ENCODE measurements around the gene LCN12.

The LCN12 gene

DNA sequence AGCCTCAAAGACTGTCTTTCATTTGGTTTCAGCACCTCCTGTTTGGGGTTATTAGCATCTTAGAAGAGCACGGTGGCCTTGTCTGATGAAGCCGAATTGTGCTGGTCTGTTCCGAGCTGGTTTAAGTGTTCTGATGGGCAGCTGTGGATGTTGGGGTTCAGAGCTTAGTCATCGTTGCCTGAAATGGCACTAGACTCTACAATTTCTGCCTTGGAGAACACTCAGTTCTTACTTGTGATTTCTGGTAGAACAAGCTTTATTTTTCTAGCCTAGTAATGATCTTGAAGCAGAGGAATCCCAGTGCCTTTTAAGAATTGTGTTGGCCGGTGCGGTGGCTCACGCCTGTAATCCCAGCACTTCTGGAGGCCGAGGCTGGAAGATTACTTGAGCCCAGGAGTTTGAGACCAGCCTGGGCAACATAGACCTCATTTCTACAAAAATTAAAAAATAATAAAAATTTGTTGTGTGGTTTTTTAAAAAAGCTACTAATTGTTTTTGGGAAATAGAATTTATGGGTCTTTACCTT lies 15.4 kb upstream of the LCN12 start:
- H3K79me2 ChIP-seq (ENCODE audit: low read length) = no peaks in the 10 kb centered on the region
- TF ChIP-seq, protein P1, sequence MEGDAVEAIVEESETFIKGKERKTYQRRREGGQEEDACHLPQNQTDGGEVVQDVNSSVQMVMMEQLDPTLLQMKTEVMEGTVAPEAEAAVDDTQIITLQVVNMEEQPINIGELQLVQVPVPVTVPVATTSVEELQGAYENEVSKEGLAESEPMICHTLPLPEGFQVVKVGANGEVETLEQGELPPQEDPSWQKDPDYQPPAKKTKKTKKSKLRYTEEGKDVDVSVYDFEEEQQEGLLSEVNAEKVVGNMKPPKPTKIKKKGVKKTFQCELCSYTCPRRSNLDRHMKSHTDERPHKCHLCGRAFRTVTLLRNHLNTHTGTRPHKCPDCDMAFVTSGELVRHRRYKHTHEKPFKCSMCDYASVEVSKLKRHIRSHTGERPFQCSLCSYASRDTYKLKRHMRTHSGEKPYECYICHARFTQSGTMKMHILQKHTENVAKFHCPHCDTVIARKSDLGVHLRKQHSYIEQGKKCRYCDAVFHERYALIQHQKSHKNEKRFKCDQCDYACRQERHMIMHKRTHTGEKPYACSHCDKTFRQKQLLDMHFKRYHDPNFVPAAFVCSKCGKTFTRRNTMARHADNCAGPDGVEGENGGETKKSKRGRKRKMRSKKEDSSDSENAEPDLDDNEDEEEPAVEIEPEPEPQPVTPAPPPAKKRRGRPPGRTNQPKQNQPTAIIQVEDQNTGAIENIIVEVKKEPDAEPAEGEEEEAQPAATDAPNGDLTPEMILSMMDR (IDR thresholded peaks at IDR 0.05; ENCODE audit: low read depth, low read length) = no peak
- no peak for TF ChIP-seq EZH2phosphoT487 (IDR thresholded peaks at IDR 0.05; ENCODE audit: low read depth)
- no peaks in the 10 kb centered on the region for H4K20me1 ChIP-seq (ENCODE audit: insufficient read depth, low read length)
- no peak overlapping the region for H3K9ac ChIP-seq (ENCODE audit: low read length)
- H3K36me3 ChIP-seq (replicated peaks; ENCODE audit: low read depth, low read length) = peaks cover 28% of the 10 kb centered on the region
- peaks cover 5% of the 10 kb centered on the region; the same call in 1 of the 2 replicates for H3K4me1 ChIP-seq (ENCODE audit: low read length)
- no peak overlapping the region for H3K27ac ChIP-seq (ENCODE audit: low read length)
- no peaks in the 10 kb centered on the region for H3K9me3 ChIP-seq (ENCODE audit: insufficient read depth, low read length)
- no peak overlapping the region for H3K4me3 ChIP-seq (ENCODE audit: low read length)
- H3K27me3 ChIP-seq (ENCODE audit: low read depth, low read length) = no peaks in the 10 kb centered on the region
- H2AFZ ChIP-seq (ENCODE audit: low read depth, low read length) = no peak overlapping the region
- no peak overlapping the region for H3K4me2 ChIP-seq (ENCODE audit: low read length)

DNA sequence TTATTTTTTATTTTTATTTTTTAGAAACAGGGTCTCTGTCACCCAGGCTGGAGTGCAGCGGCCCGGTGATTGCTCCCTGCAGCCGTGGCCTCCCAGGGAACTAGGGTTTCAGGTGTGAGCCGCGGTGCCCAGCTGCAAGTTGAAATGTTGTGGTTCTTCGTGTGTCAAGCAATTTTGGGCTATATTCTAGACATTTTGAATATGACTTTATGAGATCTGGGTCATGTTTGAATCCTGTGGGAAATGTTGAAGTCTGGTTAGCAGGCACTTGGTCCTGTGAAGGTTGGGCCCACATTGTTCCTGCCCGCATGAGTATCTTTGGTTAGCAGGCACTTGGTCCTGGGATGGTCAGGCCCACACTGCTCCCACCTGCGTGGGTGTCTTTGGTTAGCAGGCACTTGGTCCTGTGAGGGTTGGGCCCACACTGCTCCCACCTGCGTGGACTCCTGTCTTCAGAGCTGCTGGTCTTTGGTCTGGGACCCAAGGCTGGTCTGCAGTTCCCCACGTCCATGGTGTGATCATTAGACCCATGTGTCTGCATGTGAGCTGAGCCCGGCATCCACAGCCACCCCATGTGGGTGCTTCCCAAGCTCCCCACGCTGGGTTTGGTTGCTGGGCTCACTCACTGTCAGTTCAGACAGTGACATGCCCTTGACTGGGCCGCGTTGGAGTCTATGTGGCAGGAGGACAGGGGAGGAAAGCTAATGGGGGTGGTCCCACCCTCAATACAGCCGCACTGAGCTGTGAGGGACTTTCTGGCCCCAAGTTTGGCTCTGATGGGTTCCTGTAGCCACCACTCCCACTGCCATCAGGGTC lies 14.7 kb upstream of the LCN12 start:
- H3K4me3 ChIP-seq (ENCODE audit: low read length) = no peak overlapping the region
- no peak overlapping the region for H3K9ac ChIP-seq (ENCODE audit: low read length)
- TF ChIP-seq EZH2phosphoT487 (IDR thresholded peaks at IDR 0.05; ENCODE audit: low read depth) = no peak
- TF ChIP-seq, protein P1 (IDR thresholded peaks at IDR 0.05; ENCODE audit: low read depth, low read length) = no peak

DNA sequence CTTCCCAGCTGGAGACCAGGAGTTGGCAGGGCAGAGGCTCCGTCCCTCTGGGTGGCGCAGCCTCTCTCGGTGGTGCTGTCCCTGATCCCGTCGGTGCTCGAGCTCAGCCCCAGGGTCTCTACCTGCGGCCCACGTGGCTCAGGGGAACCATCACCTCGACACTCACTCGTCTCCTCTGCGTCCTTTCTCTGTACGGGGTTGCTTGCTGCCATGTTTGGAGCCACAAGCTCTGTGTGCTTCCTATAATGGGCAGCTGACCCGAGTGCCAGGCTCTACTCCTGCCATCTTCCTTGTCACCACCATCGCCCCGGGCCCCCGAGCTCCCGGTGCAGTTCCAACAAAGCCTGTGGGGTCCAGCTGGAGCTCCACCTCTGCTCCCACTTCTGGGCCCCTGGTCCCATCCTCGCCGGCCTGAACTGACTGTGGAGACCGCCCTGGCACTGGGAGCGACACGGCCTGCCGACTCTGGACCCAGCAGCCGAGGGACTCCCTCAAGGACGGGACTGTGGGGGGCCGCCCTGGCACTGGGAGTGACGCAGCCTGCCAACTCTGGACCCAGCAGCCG lies 12.6 kb upstream of the LCN12 start:
- Histone ChIP-seq H3K4me1 (ENCODE audit: low read length) (peaks cover 7% of the 10 kb centered on the region), H3K79me2 (ENCODE audit: low read length) (peaks cover 18% of the 10 kb centered on the region), H2AFZ (ENCODE audit: low read depth, low read length) (no peak overlapping the region), H3K27me3 (ENCODE audit: low read depth, low read length) (no peaks in the 10 kb centered on the region), H3K27ac (ENCODE audit: low read length) (no peak overlapping the region), H3K4me2 (ENCODE audit: low read length) (no peak overlapping the region), H3K9ac (ENCODE audit: low read length) (no peak overlapping the region), H3K36me3 (replicated peaks; ENCODE audit: low read depth, low read length) (peaks cover 34% of the 10 kb centered on the region), H3K4me3 (ENCODE audit: low read length) (no peak overlapping the region), H3K9me3 (ENCODE audit: insufficient read depth, low read length) (no peaks in the 10 kb centered on the region), H4K20me1 (ENCODE audit: insufficient read depth, low read length) (no peaks in the 10 kb centered on the region)
- TF ChIP-seq EZH2phosphoT487 (IDR thresholded peaks at IDR 0.05; ENCODE audit: low read depth) = no peak
- TF ChIP-seq, protein P1 (IDR thresholded peaks at IDR 0.05; ENCODE audit: low read depth, low read length) = no peak

More for the DNA sequence above, 14.7 kb upstream of the LCN12 start:
- Histone ChIP-seq H2AFZ (ENCODE audit: low read depth, low read length) (no peak overlapping the region), H3K4me2 (ENCODE audit: low read length) (no peak overlapping the region), H3K27ac (ENCODE audit: low read length) (no peak overlapping the region), H3K27me3 (ENCODE audit: low read depth, low read length) (no peaks in the 10 kb centered on the region), H3K36me3 (replicated peaks; ENCODE audit: low read depth, low read length) (peaks cover 35% of the 10 kb centered on the region), H3K9me3 (ENCODE audit: insufficient read depth, low read length) (no peaks in the 10 kb centered on the region), H3K4me1 (ENCODE audit: low read length) (no peaks in the 10 kb centered on the region), H3K79me2 (ENCODE audit: low read length) (no peaks in the 10 kb centered on the region), H4K20me1 (ENCODE audit: insufficient read depth, low read length) (no peaks in the 10 kb centered on the region)

DNA sequence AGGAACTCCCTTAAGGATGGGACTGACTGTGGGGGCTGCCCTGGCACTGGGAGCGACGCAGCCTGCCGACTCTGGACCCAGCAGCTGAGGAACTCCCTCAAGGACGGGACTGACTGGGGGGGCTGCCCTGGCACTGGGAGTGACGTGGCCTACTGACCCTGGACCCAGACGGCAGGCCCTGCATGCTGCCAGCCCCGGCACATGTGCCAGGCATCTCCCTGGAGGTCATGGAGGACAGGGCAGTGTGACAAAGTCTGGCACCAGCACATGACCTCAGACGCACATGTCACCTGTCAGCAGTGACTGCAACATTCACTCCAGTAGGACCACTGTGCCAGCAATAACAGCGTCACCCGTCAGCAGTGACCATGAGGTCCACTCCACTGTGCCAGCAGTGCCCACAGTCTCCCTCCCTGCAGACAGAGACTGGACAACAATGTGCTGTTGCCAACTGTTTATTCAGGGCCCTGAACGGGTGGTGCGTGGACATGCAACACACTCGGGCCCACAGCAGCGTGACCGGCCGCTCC lies 12.0 kb upstream of the LCN12 start:
- Histone ChIP-seq H3K79me2 (ENCODE audit: low read length) (peaks cover 18% of the 10 kb centered on the region), H3K4me1 (ENCODE audit: low read length) (peaks cover 10% of the 10 kb centered on the region), H2AFZ (ENCODE audit: low read depth, low read length) (no peak overlapping the region), H3K9ac (ENCODE audit: low read length) (no peak overlapping the region), H3K4me3 (ENCODE audit: low read length) (no peak overlapping the region), H3K27ac (ENCODE audit: low read length) (no peak overlapping the region), H3K4me2 (ENCODE audit: low read length) (no peak overlapping the region), H3K9me3 (ENCODE audit: insufficient read depth, low read length) (no peaks in the 10 kb centered on the region), H4K20me1 (ENCODE audit: insufficient read depth, low read length) (no peaks in the 10 kb centered on the region), H3K36me3 (replicated peaks; ENCODE audit: low read depth, low read length) (peaks cover 34% of the 10 kb centered on the region), H3K27me3 (ENCODE audit: low read depth, low read length) (no peaks in the 10 kb centered on the region)
- TF ChIP-seq, protein P1 (IDR thresholded peaks at IDR 0.05; ENCODE audit: low read depth, low read length) = no peak
- TF ChIP-seq EZH2phosphoT487 (IDR thresholded peaks at IDR 0.05; ENCODE audit: low read depth) = no peak
